Measurements from ENCODE around the gene COL6A1.

DNA sequence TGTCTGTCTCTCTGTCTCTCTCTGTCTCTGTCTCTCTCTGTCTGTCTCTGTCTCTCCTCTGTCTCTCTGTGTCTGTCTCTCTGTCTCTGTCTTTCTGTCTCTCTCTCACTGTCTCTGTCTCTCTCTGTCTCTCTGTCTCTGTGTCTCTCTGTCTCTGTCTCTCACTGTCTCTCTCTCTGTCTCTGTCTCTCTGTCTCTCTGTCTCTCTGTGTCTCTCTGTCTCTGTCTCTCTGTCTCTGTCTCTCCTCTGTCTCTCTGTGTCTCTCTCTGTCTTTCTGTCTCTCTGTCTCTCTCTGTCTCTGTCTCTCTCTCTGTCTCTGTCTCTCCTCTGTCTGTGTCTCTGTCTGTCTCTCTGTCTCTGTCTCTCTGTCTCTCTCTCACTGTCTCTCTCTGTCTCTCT lies 873 bp upstream of the COL6A1 start:
- TF ChIP-seq, protein P1, sequence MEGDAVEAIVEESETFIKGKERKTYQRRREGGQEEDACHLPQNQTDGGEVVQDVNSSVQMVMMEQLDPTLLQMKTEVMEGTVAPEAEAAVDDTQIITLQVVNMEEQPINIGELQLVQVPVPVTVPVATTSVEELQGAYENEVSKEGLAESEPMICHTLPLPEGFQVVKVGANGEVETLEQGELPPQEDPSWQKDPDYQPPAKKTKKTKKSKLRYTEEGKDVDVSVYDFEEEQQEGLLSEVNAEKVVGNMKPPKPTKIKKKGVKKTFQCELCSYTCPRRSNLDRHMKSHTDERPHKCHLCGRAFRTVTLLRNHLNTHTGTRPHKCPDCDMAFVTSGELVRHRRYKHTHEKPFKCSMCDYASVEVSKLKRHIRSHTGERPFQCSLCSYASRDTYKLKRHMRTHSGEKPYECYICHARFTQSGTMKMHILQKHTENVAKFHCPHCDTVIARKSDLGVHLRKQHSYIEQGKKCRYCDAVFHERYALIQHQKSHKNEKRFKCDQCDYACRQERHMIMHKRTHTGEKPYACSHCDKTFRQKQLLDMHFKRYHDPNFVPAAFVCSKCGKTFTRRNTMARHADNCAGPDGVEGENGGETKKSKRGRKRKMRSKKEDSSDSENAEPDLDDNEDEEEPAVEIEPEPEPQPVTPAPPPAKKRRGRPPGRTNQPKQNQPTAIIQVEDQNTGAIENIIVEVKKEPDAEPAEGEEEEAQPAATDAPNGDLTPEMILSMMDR (IDR thresholded peaks at IDR 0.05; ENCODE audit: insufficient read depth, low read length) = no peak
- TF ChIP-seq, protein P2, sequence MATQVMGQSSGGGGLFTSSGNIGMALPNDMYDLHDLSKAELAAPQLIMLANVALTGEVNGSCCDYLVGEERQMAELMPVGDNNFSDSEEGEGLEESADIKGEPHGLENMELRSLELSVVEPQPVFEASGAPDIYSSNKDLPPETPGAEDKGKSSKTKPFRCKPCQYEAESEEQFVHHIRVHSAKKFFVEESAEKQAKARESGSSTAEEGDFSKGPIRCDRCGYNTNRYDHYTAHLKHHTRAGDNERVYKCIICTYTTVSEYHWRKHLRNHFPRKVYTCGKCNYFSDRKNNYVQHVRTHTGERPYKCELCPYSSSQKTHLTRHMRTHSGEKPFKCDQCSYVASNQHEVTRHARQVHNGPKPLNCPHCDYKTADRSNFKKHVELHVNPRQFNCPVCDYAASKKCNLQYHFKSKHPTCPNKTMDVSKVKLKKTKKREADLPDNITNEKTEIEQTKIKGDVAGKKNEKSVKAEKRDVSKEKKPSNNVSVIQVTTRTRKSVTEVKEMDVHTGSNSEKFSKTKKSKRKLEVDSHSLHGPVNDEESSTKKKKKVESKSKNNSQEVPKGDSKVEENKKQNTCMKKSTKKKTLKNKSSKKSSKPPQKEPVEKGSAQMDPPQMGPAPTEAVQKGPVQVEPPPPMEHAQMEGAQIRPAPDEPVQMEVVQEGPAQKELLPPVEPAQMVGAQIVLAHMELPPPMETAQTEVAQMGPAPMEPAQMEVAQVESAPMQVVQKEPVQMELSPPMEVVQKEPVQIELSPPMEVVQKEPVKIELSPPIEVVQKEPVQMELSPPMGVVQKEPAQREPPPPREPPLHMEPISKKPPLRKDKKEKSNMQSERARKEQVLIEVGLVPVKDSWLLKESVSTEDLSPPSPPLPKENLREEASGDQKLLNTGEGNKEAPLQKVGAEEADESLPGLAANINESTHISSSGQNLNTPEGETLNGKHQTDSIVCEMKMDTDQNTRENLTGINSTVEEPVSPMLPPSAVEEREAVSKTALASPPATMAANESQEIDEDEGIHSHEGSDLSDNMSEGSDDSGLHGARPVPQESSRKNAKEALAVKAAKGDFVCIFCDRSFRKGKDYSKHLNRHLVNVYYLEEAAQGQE (IDR thresholded peaks at IDR 0.05; ENCODE audit: insufficient replicate concordance, low read depth) = no peak
- TF ChIP-seq POLR2AphosphoS5 (IDR thresholded peaks at IDR 0.05; ENCODE audit: low read depth) = no peak
- TF ChIP-seq SPI1 (IDR thresholded peaks at IDR 0.05; ENCODE audit: borderline replicate concordance, low read depth) = no peak
- TF ChIP-seq GABPA (IDR thresholded peaks at IDR 0.05; ENCODE audit: low read depth) = no peak
